GM18499 (cell line): ENCODE measurements around the gene LRRC49.

Source experiments
- ATAC-seq: cut with Tn5 transposase; IDR thresholded peaks from one replicate; pipeline ENCODE4 v1.9.1; 2021; ENCODE audit warnings: moderate number of reproducible peaks; ENCODE audit not compliant: insufficient read depth, unreplicated experiment

Gene LRRC49

GRCh38 chr15:71080705-71081104, 188.1 kb downstream of the LRRC49 start:
- ATAC-seq = no peak

- ATAC-seq = no peak
Measured at GRCh38 chr15:71082803-71083202, 190.2 kb downstream of the LRRC49 start.

GRCh38 chr15:71083349-71083748, 190.7 kb downstream of the LRRC49 start:
- no peak for ATAC-seq

- no peak for ATAC-seq
Measured at GRCh38 chr15:71084264-71084663, 191.6 kb downstream of the LRRC49 start.

GRCh38 chr15:71085809-71086208, 193.2 kb downstream of the LRRC49 start:
- ATAC-seq = no peak

- ATAC-seq = no peak
Measured at GRCh38 chr15:71088155-71088554, 195.5 kb downstream of the LRRC49 start.

GRCh38 chr15:71088683-71089082, 196.1 kb downstream of the LRRC49 start:
- no peak for ATAC-seq

- no peak for ATAC-seq
Measured at GRCh38 chr15:71089801-71090200, 197.2 kb downstream of the LRRC49 start.

- ATAC-seq = no peak
Measured at GRCh38 chr15:71091601-71092000, 199.0 kb downstream of the LRRC49 start.

- ATAC-seq = no peak
Measured at GRCh38 chr15:71092056-71092600, 199.5 kb downstream of the LRRC49 start.

GRCh38 chr15:71093054-71094024, 200.7 kb downstream of the LRRC49 start:
- no peak for ATAC-seq

- ATAC-seq = no peak
Measured at GRCh38 chr15:71094137-71094536, 201.5 kb downstream of the LRRC49 start.

- ATAC-seq = no peak
Measured at GRCh38 chr15:71096676-71097075, 204.1 kb downstream of the LRRC49 start.

GRCh38 chr15:71097890-71098289, 205.3 kb downstream of the LRRC49 start:
- no peak for ATAC-seq

GRCh38 chr15:71098920-71099319, 206.3 kb downstream of the LRRC49 start:
- ATAC-seq = no peak
